Measurements from ENCODE around the gene IBA57.

Gene IBA57

GRCh38 chr1:228212966-228213844 is 47.6 kb downstream of the IBA57 start:
- Histone ChIP-seq H2BK5ac (ENCODE audit: low read depth, low read length, poor library complexity) (no peak overlapping the region), H4K8ac (ENCODE audit: low read depth, low read length) (peak overlapping the region; percentile 40), H3K79me1 (ENCODE audit: low read length) (peaks cover 6% of the 10 kb centered on the region), H3K4me1 (ENCODE audit: control insufficient read depth in 1 of 2, insufficient read depth in 2 of 2, low read length in 2 of 2) (peaks cover 6 to 12% of the 10 kb centered on the region in 2 experiments), H3K4ac (ENCODE audit: low read depth, low read length) (no peak overlapping the region), H3K18ac (ENCODE audit: low read length) (peak overlapping the region; percentile 70), H3K4me3 (ENCODE audit: low read depth, low read length) (peak overlapping the region; percentile 74), H4K12ac (ENCODE audit: low read depth, low read length) (no peak overlapping the region), H3K14ac (ENCODE audit: low read length) (peak overlapping the region; percentile 28), H2AK5ac (ENCODE audit: low read length) (no peak overlapping the region), H3K36me3 (ENCODE audit: control insufficient read depth in 1 of 2, insufficient read depth in 2 of 2, low read length in 2 of 2) (peaks cover 6 to 9% of the 10 kb centered on the region in 2 experiments), H4K91ac (ENCODE audit: low read depth, low read length) (peak overlapping the region; percentile 38), H2BK120ac (ENCODE audit: insufficient read depth, low read length, poor library complexity) (peak overlapping the region; percentile 12), H2BK12ac (ENCODE audit: low read length) (no peak overlapping the region), H3K27me3 (ENCODE audit: insufficient read depth, low read length) (peaks cover 10% of the 10 kb centered on the region), H3K23ac (ENCODE audit: low read length) (no peak overlapping the region), H3K79me2 (ENCODE audit: control insufficient read depth, insufficient read depth, low read length, poor library complexity) (no peaks in the 10 kb centered on the region), H2AFZ (ENCODE audit: insufficient read depth, low read length, poor library complexity) (peak overlapping the region; percentile 27), H3K27ac (ENCODE audit: low read depth, low read length) (no peak overlapping the region), H3K4me2 (ENCODE audit: low read length) (peak overlapping the region; percentile 95), H3K9ac (ENCODE audit: low read length) (peak overlapping the region; percentile 24), H3K9me3 (ENCODE audit: insufficient read depth, low read depth, low read length) (peaks cover 12% of the 10 kb centered on the region)
- peak; percentile 61 to 80 for DNase-seq
- WGBS (ENCODE audit: extremely low coverage, insufficient coverage, insufficient read length) = no CpG with 5 or more reads among the region's 67 CpGs

- Histone ChIP-seq H4K8ac (ENCODE audit: low read depth, low read length) (no peak overlapping the region), H2BK120ac (ENCODE audit: insufficient read depth, low read length, poor library complexity) (no peak overlapping the region), H3K27me3 (ENCODE audit: insufficient read depth, low read length) (peaks cover 10% of the 10 kb centered on the region), H3K9me3 (ENCODE audit: insufficient read depth, low read depth, low read length) (peaks cover 12% of the 10 kb centered on the region), H3K23ac (ENCODE audit: low read length) (no peak overlapping the region), H4K12ac (ENCODE audit: low read depth, low read length) (no peak overlapping the region), H2BK12ac (ENCODE audit: low read length) (no peak overlapping the region), H2AK5ac (ENCODE audit: low read length) (peak overlapping the region; percentile 4), H2BK5ac (ENCODE audit: low read depth, low read length, poor library complexity) (no peak overlapping the region), H3K79me2 (ENCODE audit: control insufficient read depth, insufficient read depth, low read length, poor library complexity) (no peaks in the 10 kb centered on the region), H3K4me2 (ENCODE audit: low read length) (peak overlapping the region; percentile 81), H3K79me1 (ENCODE audit: low read length) (peaks cover 6% of the 10 kb centered on the region), H3K4me3 (ENCODE audit: low read depth, low read length) (peak overlapping the region; percentile 69), H3K4me1 (ENCODE audit: control insufficient read depth in 1 of 2, insufficient read depth in 2 of 2, low read length in 2 of 2) (peaks cover 6 to 12% of the 10 kb centered on the region in 2 experiments), H4K91ac (ENCODE audit: low read depth, low read length) (peak overlapping the region; percentile 10), H2AFZ (ENCODE audit: insufficient read depth, low read length, poor library complexity) (peak overlapping the region; percentile 44), H3K36me3 (ENCODE audit: control insufficient read depth in 1 of 2, insufficient read depth in 2 of 2, low read length in 2 of 2) (peaks cover 10 to 16% of the 10 kb centered on the region in 2 experiments), H3K18ac (ENCODE audit: low read length) (peak overlapping the region; percentile 62), H3K27ac (ENCODE audit: low read depth, low read length) (no peak overlapping the region), H3K14ac (ENCODE audit: low read length) (no peak overlapping the region), H3K9ac (ENCODE audit: low read length) (no peak overlapping the region), H3K4ac (ENCODE audit: low read depth, low read length) (no peak overlapping the region)
- no peak for DNase-seq
- WGBS (ENCODE audit: extremely low coverage, insufficient coverage, insufficient read length) = no CpG with 5 or more reads among the region's 48 CpGs
Measured at GRCh38 chr1:228213917-228214808, 48.6 kb downstream of the IBA57 start.

- H2AK5ac ChIP-seq (ENCODE audit: low read length) = no peak overlapping the region
- no peak overlapping the region for H3K4me2 ChIP-seq (ENCODE audit: low read length)
- no peak for DNase-seq
- peaks cover 17 to 24% of the 10 kb centered on the region in 2 experiments for H3K36me3 ChIP-seq (ENCODE audit: control insufficient read depth in 1 of 2, insufficient read depth in 2 of 2, low read length in 2 of 2)
- no peak overlapping the region for H3K27ac ChIP-seq (ENCODE audit: low read depth, low read length)
- H2BK12ac ChIP-seq (ENCODE audit: low read length) = no peak overlapping the region
- H3K18ac ChIP-seq (ENCODE audit: low read length) = no peak overlapping the region
- H3K4me3 ChIP-seq (ENCODE audit: low read depth, low read length) = no peak overlapping the region
- peaks cover 12% of the 10 kb centered on the region for H3K9me3 ChIP-seq (ENCODE audit: insufficient read depth, low read depth, low read length)
- no peak overlapping the region for H4K12ac ChIP-seq (ENCODE audit: low read depth, low read length)
- no peak overlapping the region for H4K8ac ChIP-seq (ENCODE audit: low read depth, low read length)
- peaks cover 6% of the 10 kb centered on the region for H3K79me1 ChIP-seq (ENCODE audit: low read length)
- H3K79me2 ChIP-seq (ENCODE audit: control insufficient read depth, insufficient read depth, low read length, poor library complexity) = no peaks in the 10 kb centered on the region
- no peak overlapping the region for H2BK5ac ChIP-seq (ENCODE audit: low read depth, low read length, poor library complexity)
- peaks cover 6 to 12% of the 10 kb centered on the region in 2 experiments for H3K4me1 ChIP-seq (ENCODE audit: control insufficient read depth in 1 of 2, insufficient read depth in 2 of 2, low read length in 2 of 2)
- no peak overlapping the region for H3K14ac ChIP-seq (ENCODE audit: low read length)
- peaks cover 10% of the 10 kb centered on the region for H3K27me3 ChIP-seq (ENCODE audit: insufficient read depth, low read length)
- H4K91ac ChIP-seq (ENCODE audit: low read depth, low read length) = no peak overlapping the region
- H2AFZ ChIP-seq (ENCODE audit: insufficient read depth, low read length, poor library complexity) = no peak overlapping the region
- WGBS (ENCODE audit: extremely low coverage, insufficient coverage, insufficient read length) = no CpG with 5 or more reads among the region's 23 CpGs
- no peak overlapping the region for H2BK120ac ChIP-seq (ENCODE audit: insufficient read depth, low read length, poor library complexity)
- no peak overlapping the region for H3K9ac ChIP-seq (ENCODE audit: low read length)
- no peak overlapping the region for H3K23ac ChIP-seq (ENCODE audit: low read length)
- no peak overlapping the region for H3K4ac ChIP-seq (ENCODE audit: low read depth, low read length)
Measured at GRCh38 chr1:228214921-228215662, 49.5 kb downstream of the IBA57 start.

- Histone ChIP-seq H3K4me1 (ENCODE audit: control insufficient read depth in 1 of 2, insufficient read depth in 2 of 2, low read length in 2 of 2) (peaks cover 6 to 12% of the 10 kb centered on the region in 2 experiments), H2BK12ac (ENCODE audit: low read length) (no peak overlapping the region), H2AK5ac (ENCODE audit: low read length) (no peak overlapping the region), H3K14ac (ENCODE audit: low read length) (no peak overlapping the region), H2BK5ac (ENCODE audit: low read depth, low read length, poor library complexity) (no peak overlapping the region), H3K4me3 (ENCODE audit: low read depth, low read length) (no peak overlapping the region), H3K9me3 (ENCODE audit: insufficient read depth, low read depth, low read length) (peaks cover 12% of the 10 kb centered on the region), H3K4ac (ENCODE audit: low read depth, low read length) (no peak overlapping the region), H3K23ac (ENCODE audit: low read length) (no peak overlapping the region), H4K8ac (ENCODE audit: low read depth, low read length) (no peak overlapping the region), H2BK120ac (ENCODE audit: insufficient read depth, low read length, poor library complexity) (no peak overlapping the region), H3K9ac (ENCODE audit: low read length) (no peak overlapping the region), H3K79me2 (ENCODE audit: control insufficient read depth, insufficient read depth, low read length, poor library complexity) (no peaks in the 10 kb centered on the region), H3K18ac (ENCODE audit: low read length) (no peak overlapping the region), H4K12ac (ENCODE audit: low read depth, low read length) (no peak overlapping the region), H3K27me3 (ENCODE audit: insufficient read depth, low read length) (peaks cover 10% of the 10 kb centered on the region), H3K4me2 (ENCODE audit: low read length) (no peak overlapping the region), H4K91ac (ENCODE audit: low read depth, low read length) (no peak overlapping the region), H3K79me1 (ENCODE audit: low read length) (peaks cover 6% of the 10 kb centered on the region), H2AFZ (ENCODE audit: insufficient read depth, low read length, poor library complexity) (no peak overlapping the region), H3K36me3 (ENCODE audit: control insufficient read depth in 1 of 2, insufficient read depth in 2 of 2, low read length in 2 of 2) (peaks cover 22 to 26% of the 10 kb centered on the region in 2 experiments), H3K27ac (ENCODE audit: low read depth, low read length) (no peak overlapping the region)
- DNase-seq = no peak
- WGBS (ENCODE audit: extremely low coverage, insufficient coverage, insufficient read length) = no CpG with 5 or more reads among the region's 13 CpGs
Measured at GRCh38 chr1:228215663-228216116, 50.1 kb downstream of the IBA57 start.
